ENCODE data around the gene GLRX3.

GRCh38 chr10:130108934-130109604 is 27.1 kb upstream of the GLRX3 start:
- TF ChIP-seq SRF (IDR thresholded peaks at IDR 0.05; ENCODE audit: low read depth, low read length) (no peak), ZNF431 (CRISPR knock-in tag; IDR thresholded peaks at IDR 0.05; ENCODE audit: borderline replicate concordance, low read depth) (no peak), NCOA2 (CRISPR knock-in tag; IDR thresholded peaks at IDR 0.05) (no peak), RELA (CRISPR knock-in tag; IDR thresholded peaks at IDR 0.05) (no peak), SETDB1 (CRISPR knock-in tag; IDR thresholded peaks at IDR 0.05; ENCODE audit: borderline replicate concordance) (no peak), FOSL2 (CRISPR knock-in tag; IDR thresholded peaks at IDR 0.05) (no peak), ZNF704 (CRISPR knock-in tag; IDR thresholded peaks at IDR 0.05; ENCODE audit: borderline replicate concordance) (no peak), CTCF (CRISPR knock-in tag; IDR thresholded peaks at IDR 0.05) (no peak), ATF3 (CRISPR knock-in tag; IDR thresholded peaks at IDR 0.05) (no peak), ZNF790 (CRISPR knock-in tag; IDR thresholded peaks at IDR 0.05; ENCODE audit: borderline replicate concordance) (no peak), RAD21 (CRISPR knock-in tag; IDR thresholded peaks at IDR 0.05) (no peak)

Data from HepG2 (cell line).